ENCODE measurements around the gene SPINK9.

Gene SPINK9

GRCh38 chr5:148382961-148383360 lies 47.6 kb downstream of the SPINK9 start:
- ChIA-PET CTCF (no interaction called here), POLR2A (no interaction called here)
- no peak for DNase-seq (ENCODE audit: extremely low spot score)
- TF ChIP-seq SP1 (IDR thresholded peaks at IDR 0.05), result no peak
- TF ChIP-seq, protein P1, sequence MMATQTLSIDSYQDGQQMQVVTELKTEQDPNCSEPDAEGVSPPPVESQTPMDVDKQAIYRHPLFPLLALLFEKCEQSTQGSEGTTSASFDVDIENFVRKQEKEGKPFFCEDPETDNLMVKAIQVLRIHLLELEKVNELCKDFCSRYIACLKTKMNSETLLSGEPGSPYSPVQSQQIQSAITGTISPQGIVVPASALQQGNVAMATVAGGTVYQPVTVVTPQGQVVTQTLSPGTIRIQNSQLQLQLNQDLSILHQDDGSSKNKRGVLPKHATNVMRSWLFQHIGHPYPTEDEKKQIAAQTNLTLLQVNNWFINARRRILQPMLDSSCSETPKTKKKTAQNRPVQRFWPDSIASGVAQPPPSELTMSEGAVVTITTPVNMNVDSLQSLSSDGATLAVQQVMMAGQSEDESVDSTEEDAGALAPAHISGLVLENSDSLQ (IDR thresholded peaks at IDR 0.05), result no peak
- TF ChIP-seq FOXA1 (IDR thresholded peaks at IDR 0.05), result no peak
- TF ChIP-seq TARDBP (IDR thresholded peaks at IDR 0.05), result no peak
- no peak for TF ChIP-seq L3MBTL2 (conservative IDR thresholded peaks at IDR 0.05)
- no peak for TF ChIP-seq SUZ12 (IDR thresholded peaks at IDR 0.05)
- TF ChIP-seq CTBP1 (IDR thresholded peaks at IDR 0.05; ENCODE audit: borderline replicate concordance), result no peak
- TF ChIP-seq NFRKB (IDR thresholded peaks at IDR 0.05), result no peak
- no peak for TF ChIP-seq LEF1 (IDR thresholded peaks at IDR 0.05; ENCODE audit: borderline replicate concordance)
- no peak for TF ChIP-seq ARNT (IDR thresholded peaks at IDR 0.05)
- TF ChIP-seq ELF4 (IDR thresholded peaks at IDR 0.05), result no peak
- no peak for TF ChIP-seq ZNF384 (IDR thresholded peaks at IDR 0.05)
- TF ChIP-seq FOXK2 (IDR thresholded peaks at IDR 0.05), result no peak
- TF ChIP-seq FOXM1 (IDR thresholded peaks at IDR 0.05; ENCODE audit: borderline replicate concordance), result no peak
- no peak for TF ChIP-seq BHLHE40 (IDR thresholded peaks at IDR 0.05; ENCODE audit: borderline replicate concordance)
- no peak for TF ChIP-seq HDGF (IDR thresholded peaks at IDR 0.05; ENCODE audit: borderline replicate concordance)

GRCh38 chr5:148383564-148384379 lies 48.4 kb downstream of the SPINK9 start, which contains the start of gene FBXO38:
Gene FBXO38 (plus strand): TSS chr5:148383958. CDS start chr5:148394777, 10,819 bp downstream.
- peak; percentile 93 for DNase-seq (ENCODE audit: extremely low spot score)
- TF ChIP-seq SP1 (IDR thresholded peaks at IDR 0.05), result no peak
- peak; percentile 38; the same call in 1 of the 2 replicates for TF ChIP-seq NFRKB (IDR thresholded peaks at IDR 0.05)
- TF ChIP-seq, protein P1 (IDR thresholded peaks at IDR 0.05), result peak; percentile 47; the same call in 1 of the 2 replicates
- TF ChIP-seq BHLHE40 (IDR thresholded peaks at IDR 0.05; ENCODE audit: borderline replicate concordance), result no peak
- TF ChIP-seq FOXK2 (IDR thresholded peaks at IDR 0.05), result no peak
- no peak for TF ChIP-seq TARDBP (IDR thresholded peaks at IDR 0.05)
- TF ChIP-seq FOXM1 (IDR thresholded peaks at IDR 0.05; ENCODE audit: borderline replicate concordance), result no peak
- TF ChIP-seq ELF4 (IDR thresholded peaks at IDR 0.05), result peak; percentile 89
- peak; percentile 81 for TF ChIP-seq L3MBTL2 (conservative IDR thresholded peaks at IDR 0.05)
- no peak for TF ChIP-seq HDGF (IDR thresholded peaks at IDR 0.05; ENCODE audit: borderline replicate concordance)
- no peak for TF ChIP-seq ZNF384 (IDR thresholded peaks at IDR 0.05)
- ChIA-PET POLR2A (interaction anchor here (1.0 kb wide), 1 partner anchor 22 kb away, joined by 3 read pairs; no protein-coding TSS in a partner anchor), CTCF (no interaction called here)

GRCh38 chr5:148384380-148384737 lies 49.0 kb downstream of the SPINK9 start:
- TF ChIP-seq CTBP1 (IDR thresholded peaks at IDR 0.05; ENCODE audit: borderline replicate concordance) (no peak), FOXK2 (IDR thresholded peaks at IDR 0.05) (no peak), BHLHE40 (IDR thresholded peaks at IDR 0.05; ENCODE audit: borderline replicate concordance) (no peak), L3MBTL2 (conservative IDR thresholded peaks at IDR 0.05) (no peak), ELF4 (IDR thresholded peaks at IDR 0.05) (no peak), SUZ12 (IDR thresholded peaks at IDR 0.05) (no peak)
- DNase-seq (ENCODE audit: extremely low spot score), result peak; percentile 8
- CTCF ChIA-PET, result no interaction called here
- POLR2A ChIA-PET, result interaction anchor here (1.0 kb wide), 1 partner anchor 22 kb away, joined by 3 read pairs; no protein-coding TSS in a partner anchor

- DNase-seq (ENCODE audit: extremely low spot score), result no peak
- CTCF ChIA-PET, result no interaction called here
- POLR2A ChIA-PET, result no interaction called here
- TF ChIP-seq NFRKB (IDR thresholded peaks at IDR 0.05) (no peak), ARNT (IDR thresholded peaks at IDR 0.05) (no peak), TARDBP (IDR thresholded peaks at IDR 0.05) (no peak), CTBP1 (IDR thresholded peaks at IDR 0.05; ENCODE audit: borderline replicate concordance) (no peak), SP1 (IDR thresholded peaks at IDR 0.05) (no peak), FOXA1 (IDR thresholded peaks at IDR 0.05) (no peak), ELF4 (IDR thresholded peaks at IDR 0.05) (no peak), FOXM1 (IDR thresholded peaks at IDR 0.05; ENCODE audit: borderline replicate concordance) (no peak), LEF1 (IDR thresholded peaks at IDR 0.05; ENCODE audit: borderline replicate concordance) (no peak), ZNF384 (IDR thresholded peaks at IDR 0.05) (no peak), L3MBTL2 (conservative IDR thresholded peaks at IDR 0.05) (no peak), HDGF (IDR thresholded peaks at IDR 0.05; ENCODE audit: borderline replicate concordance) (no peak), FOXK2 (IDR thresholded peaks at IDR 0.05) (no peak), BHLHE40 (IDR thresholded peaks at IDR 0.05; ENCODE audit: borderline replicate concordance) (no peak), SUZ12 (IDR thresholded peaks at IDR 0.05) (no peak)
- TF ChIP-seq, protein P1 (IDR thresholded peaks at IDR 0.05), result no peak
Measured at GRCh38 chr5:148385094-148385493, 49.7 kb downstream of the SPINK9 start.

DNA sequence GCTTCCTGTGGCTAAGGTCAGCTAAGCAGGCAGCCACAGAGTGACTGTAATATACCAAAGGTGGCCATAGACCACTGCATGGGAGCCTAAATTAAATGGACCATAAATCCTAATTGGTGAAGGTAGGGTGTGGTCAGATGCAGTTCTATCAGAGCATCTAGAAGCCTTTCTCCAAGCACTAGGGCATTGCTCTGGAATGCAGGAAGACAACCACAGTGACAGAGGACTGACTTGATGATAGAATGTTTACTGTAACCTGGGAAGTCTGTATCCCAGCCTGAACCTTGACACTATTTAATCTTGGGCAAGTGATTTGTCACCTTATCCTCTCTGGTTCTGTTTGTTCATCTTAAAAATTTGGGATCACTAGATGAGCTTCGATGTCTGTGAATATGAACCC lies 50.7 kb downstream of the SPINK9 start:
- POLR2A ChIA-PET, result no interaction called here
- CTCF ChIA-PET, result no interaction called here
- TF ChIP-seq NFRKB (IDR thresholded peaks at IDR 0.05) (no peak), TARDBP (IDR thresholded peaks at IDR 0.05) (no peak), HDGF (IDR thresholded peaks at IDR 0.05; ENCODE audit: borderline replicate concordance) (no peak), SP1 (IDR thresholded peaks at IDR 0.05) (no peak), L3MBTL2 (conservative IDR thresholded peaks at IDR 0.05) (no peak), SUZ12 (IDR thresholded peaks at IDR 0.05) (no peak), FOXA1 (IDR thresholded peaks at IDR 0.05) (no peak), ELF4 (IDR thresholded peaks at IDR 0.05) (no peak), FOXK2 (IDR thresholded peaks at IDR 0.05) (no peak), BHLHE40 (IDR thresholded peaks at IDR 0.05; ENCODE audit: borderline replicate concordance) (no peak), ZNF384 (IDR thresholded peaks at IDR 0.05) (no peak), FOXM1 (IDR thresholded peaks at IDR 0.05; ENCODE audit: borderline replicate concordance) (no peak), LEF1 (IDR thresholded peaks at IDR 0.05; ENCODE audit: borderline replicate concordance) (no peak), CTBP1 (IDR thresholded peaks at IDR 0.05; ENCODE audit: borderline replicate concordance) (no peak), ARNT (IDR thresholded peaks at IDR 0.05) (no peak)
- TF ChIP-seq, protein P1 (IDR thresholded peaks at IDR 0.05), result no peak
- no peak for DNase-seq (ENCODE audit: extremely low spot score)

Measured in HEK293T (cell line).